Epithelial cell of esophagus (primary cell): Measurements from ENCODE around the gene KCNMA1.

Experiments
- DNase-seq: peaks from one replicate; pipeline ENCODE4 v3.0.0; 2010; ENCODE audit warnings: low read depth
- H3K4me3 ChIP-seq: 2 replicates; pipeline ENCODE4 v1.5.1; 2011; ENCODE audit warnings: mild to moderate bottlenecking, low read length, control low read depth
- TF ChIP-seq, protein P1 (sequence below): IDR thresholded peaks from 2 replicates; pipeline ENCODE4 v1.5.1; 2011; ENCODE audit warnings: low read depth, mild to moderate bottlenecking, low read length, control low read depth, inconsistent platforms; ENCODE audit not compliant: insufficient read depth; ENCODE audit errors: missing control alignments

KCNMA1 gene

GRCh38 chr10:77501846-77502261 lies 135.8 kb downstream of the KCNMA1 start:
- H3K4me3 ChIP-seq = no peak overlapping the region
- TF ChIP-seq, protein P1, sequence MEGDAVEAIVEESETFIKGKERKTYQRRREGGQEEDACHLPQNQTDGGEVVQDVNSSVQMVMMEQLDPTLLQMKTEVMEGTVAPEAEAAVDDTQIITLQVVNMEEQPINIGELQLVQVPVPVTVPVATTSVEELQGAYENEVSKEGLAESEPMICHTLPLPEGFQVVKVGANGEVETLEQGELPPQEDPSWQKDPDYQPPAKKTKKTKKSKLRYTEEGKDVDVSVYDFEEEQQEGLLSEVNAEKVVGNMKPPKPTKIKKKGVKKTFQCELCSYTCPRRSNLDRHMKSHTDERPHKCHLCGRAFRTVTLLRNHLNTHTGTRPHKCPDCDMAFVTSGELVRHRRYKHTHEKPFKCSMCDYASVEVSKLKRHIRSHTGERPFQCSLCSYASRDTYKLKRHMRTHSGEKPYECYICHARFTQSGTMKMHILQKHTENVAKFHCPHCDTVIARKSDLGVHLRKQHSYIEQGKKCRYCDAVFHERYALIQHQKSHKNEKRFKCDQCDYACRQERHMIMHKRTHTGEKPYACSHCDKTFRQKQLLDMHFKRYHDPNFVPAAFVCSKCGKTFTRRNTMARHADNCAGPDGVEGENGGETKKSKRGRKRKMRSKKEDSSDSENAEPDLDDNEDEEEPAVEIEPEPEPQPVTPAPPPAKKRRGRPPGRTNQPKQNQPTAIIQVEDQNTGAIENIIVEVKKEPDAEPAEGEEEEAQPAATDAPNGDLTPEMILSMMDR = no peak
- DNase-seq = peak; percentile 48

- H3K4me3 ChIP-seq = no peak overlapping the region
- TF ChIP-seq, protein P1 = no peak
- DNase-seq = peak; percentile 77
These were observed 136.3 kb downstream of the KCNMA1 start for GRCh38 chr10:77501152-77501845.

DNA sequence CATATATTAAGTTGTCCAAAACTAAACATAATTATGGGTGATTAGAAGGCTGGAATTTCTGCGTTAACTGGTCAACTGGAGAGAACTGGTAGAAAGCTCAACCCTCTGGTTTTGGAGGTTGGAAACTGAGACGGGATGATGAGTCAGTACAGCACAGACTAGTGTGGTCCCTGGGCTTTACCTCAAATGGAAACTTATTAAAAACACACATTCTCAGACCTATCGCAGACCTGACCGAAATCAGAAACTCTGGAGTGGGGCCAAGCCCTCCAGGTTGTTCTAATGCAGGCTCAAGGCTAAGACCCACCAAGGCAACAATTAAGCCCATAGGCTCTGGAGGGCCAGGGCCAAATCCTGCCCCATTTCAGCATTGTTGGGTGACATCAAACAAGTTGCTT lies 136.9 kb downstream of the KCNMA1 start:
- DNase-seq = no peak
- TF ChIP-seq, protein P1 = no peak
- no peak overlapping the region for H3K4me3 ChIP-seq

DNA sequence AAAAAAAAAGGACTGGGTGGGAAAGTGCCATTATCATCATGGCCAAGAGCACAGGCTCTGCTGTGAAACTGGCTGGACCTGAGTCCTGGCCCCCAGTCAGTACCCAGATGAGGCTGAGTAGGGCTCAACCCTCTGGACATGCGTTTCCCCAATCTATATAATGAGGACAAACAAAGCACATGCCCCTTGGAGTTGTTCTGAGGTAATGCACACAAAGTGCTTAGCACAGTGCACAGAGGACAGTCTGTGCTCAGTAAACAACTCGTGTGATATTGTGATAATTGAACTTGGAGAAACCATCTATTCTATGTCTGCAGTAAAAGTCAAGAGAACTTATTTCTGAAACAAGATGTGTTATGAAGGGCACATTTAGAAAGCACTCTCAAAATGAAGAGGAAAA lies 138.8 kb downstream of the KCNMA1 start:
- TF ChIP-seq, protein P1 = no peak
- no peak for DNase-seq
- H3K4me3 ChIP-seq = no peak overlapping the region

DNA sequence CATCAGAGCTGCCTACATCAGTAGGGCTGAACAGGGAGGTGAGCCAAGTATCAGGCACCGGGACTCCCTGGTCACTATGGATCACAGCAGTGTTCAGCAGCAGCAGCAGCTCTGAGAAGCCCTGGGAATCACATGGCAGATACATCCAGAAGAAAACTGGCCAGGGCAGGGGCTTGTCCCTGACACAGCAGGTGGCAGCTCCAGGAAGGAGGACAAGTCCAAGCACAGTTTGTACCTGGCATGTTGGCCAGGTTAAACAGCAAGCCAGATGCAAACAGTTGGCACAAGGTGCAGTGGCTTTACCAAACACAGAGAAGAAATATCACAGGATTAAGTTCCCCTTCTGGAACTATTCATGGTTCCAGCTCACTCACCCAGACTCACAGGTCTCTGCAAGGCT lies 139.4 kb downstream of the KCNMA1 start:
- TF ChIP-seq, protein P1 = no peak
- no peak for DNase-seq
- no peak overlapping the region for H3K4me3 ChIP-seq

DNA sequence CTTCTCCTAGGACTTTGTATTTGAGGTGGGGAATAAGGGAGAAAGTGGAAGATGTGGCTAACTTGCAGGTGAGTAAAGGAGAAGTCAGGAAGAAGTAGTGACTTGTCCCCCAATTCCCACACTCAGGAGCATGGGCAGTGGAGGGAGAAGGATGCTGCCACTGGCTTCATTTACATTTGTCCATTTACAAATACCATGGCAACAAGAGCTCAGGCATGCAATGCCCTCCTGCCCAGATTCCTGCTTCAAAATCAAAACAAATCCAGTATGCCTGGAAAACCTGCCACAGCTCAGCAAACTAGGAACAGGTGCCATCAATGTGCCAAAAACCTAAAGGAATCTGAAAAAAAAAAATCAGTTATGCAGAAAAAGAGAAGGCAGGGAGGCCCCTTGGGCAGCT lies 139.9 kb downstream of the KCNMA1 start:
- DNase-seq = no peak
- no peak overlapping the region for H3K4me3 ChIP-seq
- TF ChIP-seq, protein P1 = no peak

DNA sequence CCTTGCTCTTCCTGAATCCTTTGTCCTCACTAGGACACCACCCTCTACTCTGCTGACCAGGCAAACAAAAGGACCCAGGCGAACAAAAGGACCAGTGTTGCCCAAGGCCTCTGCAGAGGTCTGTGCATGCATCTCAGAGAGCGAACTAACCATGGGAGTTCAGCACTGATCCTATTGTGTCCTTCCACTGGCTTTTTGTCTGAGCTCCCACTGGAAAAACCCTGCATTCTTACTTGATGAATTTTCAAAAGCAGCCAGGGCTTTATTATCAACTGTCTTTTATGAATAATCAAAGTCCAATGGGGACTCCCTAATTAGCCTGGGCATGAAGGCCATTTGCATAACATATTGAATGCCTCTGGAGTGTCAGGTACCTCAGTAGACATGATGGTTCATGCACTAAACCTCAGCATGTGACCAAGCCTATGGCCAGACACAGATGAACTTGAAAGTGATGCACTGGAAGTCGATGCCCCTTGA lies 140.6 kb downstream of the KCNMA1 start:
- H3K4me3 ChIP-seq = no peak overlapping the region
- peak; percentile 52 for DNase-seq
- TF ChIP-seq, protein P1 = no peak
